ENCODE data around the gene CTPS2. TPM values are rescaled to one million over a fixed set of nuclear protein-coding genes. Genes with fewer than 3 reads are reported as not detected.

Gene CTPS2
- total RNA-seq, 6 donors from 2014 or later = 5.1 to 30.1 (median 10.7) TPM

- H3K4me1 ChIP-seq = no peaks in the 10 kb centered on the region
- DNase-seq (no peak), ATAC-seq (ENCODE audit: low FRiP score in 2 of 2) (no peak)
- WGBS, 2 donors = 88 to 90% methylated on average over 3 to 7 of the region's 7 CpGs
- no peaks in the 10 kb centered on the region for H3K36me3 ChIP-seq
- TF ChIP-seq CTCF (IDR thresholded peaks at IDR 0.05) = no peak
- TF ChIP-seq POLR2A (IDR thresholded peaks at IDR 0.05) = no peak
- no peak for TF ChIP-seq EP300 (IDR thresholded peaks at IDR 0.05)
- TF ChIP-seq POLR2AphosphoS5 (IDR thresholded peaks at IDR 0.05) = no peak
- H3K4me3 ChIP-seq = no peak overlapping the region
- H3K9me3 ChIP-seq = no peaks in the 10 kb centered on the region
- H3K27me3 ChIP-seq = no peaks in the 10 kb centered on the region
- H3K27ac ChIP-seq = no peak overlapping the region
These were observed 59.0 kb downstream of the CTPS2 start for GRCh38 chrX:16653424-16653823.

GRCh38 chrX:16651391-16652024 is 61.0 kb downstream of the CTPS2 start:
- Histone ChIP-seq H3K4me3 (no peak overlapping the region), H3K27ac (no peak overlapping the region), H3K27me3 (no peaks in the 10 kb centered on the region), H3K36me3 (no peaks in the 10 kb centered on the region), H3K4me1 (no peaks in the 10 kb centered on the region), H3K9me3 (no peaks in the 10 kb centered on the region)
- ATAC-seq (ENCODE audit: low FRiP score in 2 of 2) (no peak), DNase-seq (no peak)
- 82 to 88% methylated on average over 4 of the region's 4 CpGs for WGBS, 2 donors
- TF ChIP-seq POLR2AphosphoS5 (IDR thresholded peaks at IDR 0.05) (no peak), EP300 (IDR thresholded peaks at IDR 0.05) (no peak)

GRCh38 chrX:16649858-16650257 is 62.6 kb downstream of the CTPS2 start, which contains the start of gene S100G:
Gene S100G (plus strand): TSS chrX:16650158. CDS start chrX:16651007, 849 bp downstream.
- H3K4me3 ChIP-seq = no peak within 1 kb of the TSS
- WGBS, 2 donors = 91 to 100% methylated on average over 4 of the region's 4 CpGs
- H3K27me3 ChIP-seq = no peaks in the 10 kb centered on the region
- ATAC-seq (ENCODE audit: low FRiP score in 2 of 2) (no peak), DNase-seq (no peak)
- no peak within 1 kb of the TSS for H3K27ac ChIP-seq
- no peaks in the 10 kb centered on the region for H3K4me1 ChIP-seq
- H3K36me3 ChIP-seq = no peaks in the 10 kb centered on the region
- H3K9me3 ChIP-seq = no peaks in the 10 kb centered on the region
- TF ChIP-seq POLR2A (IDR thresholded peaks at IDR 0.05) (no peak), POLR2AphosphoS5 (IDR thresholded peaks at IDR 0.05) (no peak), CTCF (IDR thresholded peaks at IDR 0.05) (no peak), EP300 (IDR thresholded peaks at IDR 0.05) (no peak)

GRCh38 chrX:16646366-16647138 is 65.9 kb downstream of the CTPS2 start:
- TF ChIP-seq POLR2A (IDR thresholded peaks at IDR 0.05) = no peak
- no peak for TF ChIP-seq EP300 (IDR thresholded peaks at IDR 0.05)
- no peak for TF ChIP-seq CTCF (IDR thresholded peaks at IDR 0.05)
- TF ChIP-seq POLR2AphosphoS5 (IDR thresholded peaks at IDR 0.05) = no peak
- WGBS, 2 donors = 62 to 84% methylated on average over 2 to 4 of the region's 4 CpGs
- no peak for DNase-seq
- Histone ChIP-seq H3K4me3 (no peak overlapping the region), H3K27me3 (no peaks in the 10 kb centered on the region), H3K4me1 (no peaks in the 10 kb centered on the region), H3K9me3 (no peaks in the 10 kb centered on the region), H3K36me3 (no peaks in the 10 kb centered on the region), H3K27ac (no peak overlapping the region)
- no peak for ATAC-seq (ENCODE audit: low FRiP score in 2 of 2)

GRCh38 chrX:16643176-16643575 is 69.3 kb downstream of the CTPS2 start:
- DNase-seq (no peak), ATAC-seq (ENCODE audit: low FRiP score in 2 of 2) (no peak)
- Histone ChIP-seq H3K9me3 (no peaks in the 10 kb centered on the region), H3K4me3 (no peak overlapping the region), H3K4me1 (no peaks in the 10 kb centered on the region), H3K27ac (no peak overlapping the region), H3K36me3 (no peaks in the 10 kb centered on the region), H3K27me3 (no peaks in the 10 kb centered on the region)
- TF ChIP-seq POLR2AphosphoS5 (IDR thresholded peaks at IDR 0.05) = no peak
- TF ChIP-seq CTCF (IDR thresholded peaks at IDR 0.05) = no peak
- no peak for TF ChIP-seq EP300 (IDR thresholded peaks at IDR 0.05)
- no peak for TF ChIP-seq POLR2A (IDR thresholded peaks at IDR 0.05)
- WGBS, 2 donors = 70 to 72% methylated on average over 5 of the region's 5 CpGs

Measured in upper lobe of left lung (tissue), 6 donors.